Neural cell (in vitro differentiated cells): ENCODE measurements around the gene CWC27. TPM values are rescaled to one million over a fixed set of nuclear protein-coding genes. Genes with fewer than 3 reads are reported as not detected.
A peak's percentile ranks its signal among the peaks of the same experiment; 100 is the strongest.

ENCODE experiments used
- H2AFZ ChIP-seq: fragments of 200-600, 300-800 bp; sonication (generic), shearing (Covaris generic); 2 replicates; pipeline ENCODE4 v1.6.0; 2014; ENCODE audit warnings: low read depth, mild to moderate bottlenecking, antibody characterized with exemption, low read length, moderate library complexity
- H3F3A ChIP-seq: fragments of 200-600 bp; shearing (Covaris generic); 2 replicates; pipeline ENCODE4 v1.6.1; 2016; ENCODE audit warnings: mild to moderate bottlenecking, moderate library complexity, mixed read lengths, antibody characterized with exemption, low read length; ENCODE audit not compliant: insufficient read depth, poor library complexity, severe bottlenecking
- H3K27ac ChIP-seq: fragments of 200-600, 300-800 bp; sonication (generic), shearing (Covaris generic); 2 replicates; pipeline ENCODE4 v1.5.1; 2014; ENCODE audit warnings: mild to moderate bottlenecking, low read length, moderate library complexity
- H3K27me3 ChIP-seq: fragments of 300-800, 200-600 bp; sonication (generic), shearing (Covaris generic); 2 replicates; pipeline ENCODE4 v1.6.0; 2014; ENCODE audit warnings: mild to moderate bottlenecking, low read depth, low read length, moderate library complexity; ENCODE audit not compliant: insufficient read depth
- H3K36me3 ChIP-seq: fragments of 300-800, 200-600 bp; sonication (generic), shearing (Covaris generic); 2 replicates; pipeline ENCODE4 v1.5.1; 2014; ENCODE audit warnings: mild to moderate bottlenecking, antibody characterized with exemption, low read length, moderate library complexity; ENCODE audit not compliant: insufficient read depth
- H3K4me2 ChIP-seq: fragments of 300-800, 200-600 bp; sonication (generic), shearing (Covaris generic); 2 replicates; pipeline ENCODE4 v1.6.0; 2014; ENCODE audit warnings: mild to moderate bottlenecking, low read length
- H3K4me3 ChIP-seq: fragments of 300-800, 200-600 bp; sonication (generic), shearing (Covaris generic); 2 replicates; pipeline ENCODE4 v1.5.1; 2014; ENCODE audit warnings: mild to moderate bottlenecking, low read length, moderate library complexity
- H3K79me2 ChIP-seq: fragments of 200-600 bp; shearing (Covaris generic); replicated peaks from 2 replicates; pipeline ENCODE4 v1.6.0; 2014; ENCODE audit warnings: mild to moderate bottlenecking, low read length, moderate library complexity; ENCODE audit not compliant: insufficient read depth
- H3K9ac ChIP-seq: fragments of 300-800, 200-600 bp; sonication (generic), shearing (Covaris generic); 2 replicates; pipeline ENCODE4 v1.6.1; 2016; ENCODE audit warnings: mild to moderate bottlenecking, low read length, mixed read lengths
- H3K9me2 ChIP-seq: fragments of 200-600 bp; shearing (Covaris generic); 2 replicates; pipeline ENCODE4 v1.6.1; 2016; ENCODE audit warnings: mild to moderate bottlenecking, low read length, mixed read lengths; ENCODE audit not compliant: insufficient read depth
- H3K9me3 ChIP-seq: fragments of 200-600, 300-800 bp; sonication (generic), shearing (Covaris generic); 2 replicates; pipeline ENCODE4 v1.6.1; 2016; ENCODE audit warnings: mild to moderate bottlenecking, mixed run types, low read length, moderate library complexity, mixed read lengths
- H4K20me1 ChIP-seq: fragments of 200-600 bp; shearing (Covaris generic); 2 replicates; pipeline ENCODE4 v1.6.1; 2016; ENCODE audit warnings: mild to moderate bottlenecking, mixed run types; ENCODE audit not compliant: insufficient read depth
- EP300 ChIP-seq: fragments of 450-650 bp; conservative IDR thresholded peaks from 2 replicates; pipeline ENCODE4 v1.6.1; 2014; ENCODE audit warnings: antibody characterized with exemption, mild to moderate bottlenecking, moderate library complexity; ENCODE audit not compliant: poor library complexity, severe bottlenecking
- MXI1 ChIP-seq: fragments of 450-650 bp; conservative IDR thresholded peaks from 2 replicates; pipeline ENCODE4 v1.6.1; 2014; ENCODE audit warnings: antibody characterized with exemption, mild to moderate bottlenecking; ENCODE audit not compliant: poor library complexity, severe bottlenecking
- POLR2AphosphoS5 ChIP-seq: IDR thresholded peaks from 2 replicates; pipeline ENCODE4 v1.6.1; 2012
- RAD21 ChIP-seq: fragments of 450-650 bp; conservative IDR thresholded peaks from 2 replicates; pipeline ENCODE4 v1.6.1; 2014; ENCODE audit warnings: antibody characterized with exemption, mild to moderate bottlenecking, moderate library complexity
- TAF1 ChIP-seq: IDR thresholded peaks from 2 replicates; pipeline ENCODE4 v1.6.1; 2012; ENCODE audit warnings: low read depth
- polyA plus RNA-seq: library from polyadenylated mRNA; depleted of rRNA; stranded (reverse); fragments of >200 nt; gene quantifications from 2 replicates; pipeline ENCODE4 v1.2.3, GENCODE V29; 2014
- TF ChIP-seq, protein P1 (sequence below): IDR thresholded peaks from 2 replicates; pipeline ENCODE4 v1.6.1; 2012; ENCODE audit warnings: borderline replicate concordance

Gene CWC27
- polyA plus RNA-seq, 1 donor from 2014 or later: 26.2 TPM

DNA sequence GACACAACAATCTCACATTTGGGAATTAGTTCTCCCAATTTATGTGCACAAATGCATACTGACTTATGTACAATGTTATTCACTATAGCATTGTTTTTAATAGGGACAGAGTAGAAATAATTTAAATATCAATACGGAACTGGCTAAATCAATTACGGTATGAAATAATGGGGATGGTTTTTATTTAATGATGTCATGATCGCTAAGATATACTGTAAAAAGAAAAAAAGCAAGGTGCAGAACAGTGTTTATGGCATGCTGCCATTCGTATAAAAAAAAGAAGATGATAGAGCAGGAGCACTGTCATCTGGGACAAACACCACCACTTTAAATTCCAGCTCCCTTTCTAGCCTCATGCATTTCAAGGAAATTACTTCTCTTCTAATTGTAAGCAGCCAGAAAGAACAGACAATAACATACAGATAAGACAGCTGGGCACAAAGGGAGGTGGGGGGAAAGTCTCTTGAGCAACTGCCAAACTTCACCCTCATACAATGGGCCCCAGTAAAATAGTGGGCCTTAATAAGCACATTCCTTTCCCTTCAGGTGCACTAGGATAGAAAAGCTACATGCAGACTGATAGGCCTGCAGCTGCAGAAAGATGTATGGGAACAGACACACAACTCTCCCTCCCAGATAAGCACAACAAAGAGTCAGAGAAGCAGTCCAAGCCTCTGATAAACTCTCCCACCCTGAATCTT lies 8.6 kb upstream of the CWC27 start:
- Histone ChIP-seq H3K9ac (no peak overlapping the region), H3K27ac (peak overlapping the region; percentile 43), H3K27me3 (no peaks in the 10 kb centered on the region), H3K9me2 (no peaks in the 10 kb centered on the region), H3K79me2 (peaks cover 31% of the 10 kb centered on the region), H3K4me2 (no peak overlapping the region), H3K9me3 (no peaks in the 10 kb centered on the region), H3F3A (no peaks in the 10 kb centered on the region), H2AFZ (no peak overlapping the region), H4K20me1 (no peaks in the 10 kb centered on the region), H3K36me3 (no peaks in the 10 kb centered on the region), H3K4me3 (peak overlapping the region; percentile 44)
- no peak for TF ChIP-seq TAF1
- TF ChIP-seq EP300: peak; percentile 21

DNA sequence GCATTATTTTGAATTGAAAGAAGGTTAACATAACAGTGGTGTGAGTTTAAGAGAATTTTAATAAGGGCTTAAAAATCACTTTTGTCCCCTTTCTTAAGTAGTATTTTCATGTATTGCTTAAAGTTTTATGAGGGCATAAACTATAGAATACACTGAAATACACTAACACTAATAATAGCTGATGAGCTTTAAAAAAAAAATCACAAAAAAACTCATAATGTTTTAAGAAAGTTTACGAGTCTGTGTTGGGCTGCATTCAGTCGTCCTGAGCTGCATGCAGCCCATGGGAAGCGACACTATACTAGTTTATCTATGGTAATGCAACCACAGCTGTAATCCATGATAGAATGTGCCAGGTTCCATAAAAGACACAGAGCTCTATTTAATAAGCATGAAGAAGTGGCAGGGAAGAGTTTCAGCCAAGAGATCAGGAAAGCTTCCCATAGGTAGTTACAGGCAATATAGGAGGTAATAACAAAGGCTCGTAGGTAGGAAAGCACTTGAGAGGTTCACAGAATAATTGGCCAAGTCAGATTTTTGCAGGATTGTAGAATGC lies 4.7 kb upstream of the CWC27 start:
- Histone ChIP-seq H2AFZ (no peak overlapping the region), H3K9me2 (no peaks in the 10 kb centered on the region), H3K27me3 (no peaks in the 10 kb centered on the region), H3K27ac (no peak overlapping the region), H4K20me1 (no peaks in the 10 kb centered on the region), H3K4me3 (no peak overlapping the region), H3K9me3 (no peaks in the 10 kb centered on the region), H3K36me3 (no peaks in the 10 kb centered on the region), H3F3A (no peaks in the 10 kb centered on the region), H3K9ac (no peak overlapping the region), H3K79me2 (peaks cover 32% of the 10 kb centered on the region), H3K4me2 (no peak overlapping the region)
- no peak for TF ChIP-seq TAF1

DNA sequence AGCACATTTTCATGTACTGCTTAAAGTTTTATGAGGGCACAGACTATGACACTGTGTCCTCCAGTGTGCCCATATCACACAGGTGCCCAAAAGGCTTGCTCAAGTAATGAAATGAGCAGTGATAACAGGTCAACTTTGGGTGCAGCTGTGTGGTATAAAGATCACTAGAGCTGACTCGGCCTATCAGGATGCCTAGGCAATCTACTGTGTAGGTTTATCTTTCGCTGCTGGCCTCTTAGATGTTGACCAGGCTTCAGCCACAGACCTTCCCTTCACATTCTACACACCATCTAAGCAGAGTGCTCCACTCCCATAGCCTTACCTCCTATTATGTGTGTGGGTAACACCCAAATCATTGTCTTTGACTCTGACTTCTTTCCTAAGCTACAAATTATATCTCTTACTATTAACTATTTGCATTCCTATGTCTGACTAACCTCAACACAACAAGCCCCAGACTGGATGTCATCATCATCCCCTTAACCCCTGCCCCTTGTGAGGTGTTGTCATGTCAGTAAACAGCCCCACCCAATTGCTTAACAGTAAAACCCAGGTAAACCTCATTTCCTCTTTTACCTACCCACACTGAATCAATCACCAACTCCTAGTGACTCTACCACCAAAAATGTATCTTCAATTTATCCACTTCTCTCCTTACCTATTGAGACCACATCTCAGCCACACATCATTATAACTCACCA lies 2.8 kb upstream of the CWC27 start:
- TF ChIP-seq, protein P1, sequence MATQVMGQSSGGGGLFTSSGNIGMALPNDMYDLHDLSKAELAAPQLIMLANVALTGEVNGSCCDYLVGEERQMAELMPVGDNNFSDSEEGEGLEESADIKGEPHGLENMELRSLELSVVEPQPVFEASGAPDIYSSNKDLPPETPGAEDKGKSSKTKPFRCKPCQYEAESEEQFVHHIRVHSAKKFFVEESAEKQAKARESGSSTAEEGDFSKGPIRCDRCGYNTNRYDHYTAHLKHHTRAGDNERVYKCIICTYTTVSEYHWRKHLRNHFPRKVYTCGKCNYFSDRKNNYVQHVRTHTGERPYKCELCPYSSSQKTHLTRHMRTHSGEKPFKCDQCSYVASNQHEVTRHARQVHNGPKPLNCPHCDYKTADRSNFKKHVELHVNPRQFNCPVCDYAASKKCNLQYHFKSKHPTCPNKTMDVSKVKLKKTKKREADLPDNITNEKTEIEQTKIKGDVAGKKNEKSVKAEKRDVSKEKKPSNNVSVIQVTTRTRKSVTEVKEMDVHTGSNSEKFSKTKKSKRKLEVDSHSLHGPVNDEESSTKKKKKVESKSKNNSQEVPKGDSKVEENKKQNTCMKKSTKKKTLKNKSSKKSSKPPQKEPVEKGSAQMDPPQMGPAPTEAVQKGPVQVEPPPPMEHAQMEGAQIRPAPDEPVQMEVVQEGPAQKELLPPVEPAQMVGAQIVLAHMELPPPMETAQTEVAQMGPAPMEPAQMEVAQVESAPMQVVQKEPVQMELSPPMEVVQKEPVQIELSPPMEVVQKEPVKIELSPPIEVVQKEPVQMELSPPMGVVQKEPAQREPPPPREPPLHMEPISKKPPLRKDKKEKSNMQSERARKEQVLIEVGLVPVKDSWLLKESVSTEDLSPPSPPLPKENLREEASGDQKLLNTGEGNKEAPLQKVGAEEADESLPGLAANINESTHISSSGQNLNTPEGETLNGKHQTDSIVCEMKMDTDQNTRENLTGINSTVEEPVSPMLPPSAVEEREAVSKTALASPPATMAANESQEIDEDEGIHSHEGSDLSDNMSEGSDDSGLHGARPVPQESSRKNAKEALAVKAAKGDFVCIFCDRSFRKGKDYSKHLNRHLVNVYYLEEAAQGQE: no peak
- TF ChIP-seq TAF1 (no peak), RAD21 (no peak), MXI1 (no peak), POLR2AphosphoS5 (no peak)
- Histone ChIP-seq H3F3A (no peaks in the 10 kb centered on the region), H3K36me3 (no peaks in the 10 kb centered on the region), H3K9me3 (no peaks in the 10 kb centered on the region), H3K79me2 (peaks cover 48% of the 10 kb centered on the region), H3K9ac (no peak overlapping the region), H4K20me1 (no peaks in the 10 kb centered on the region), H3K4me3 (peak overlapping the region; percentile 5), H2AFZ (no peak overlapping the region), H3K27ac (no peak overlapping the region), H3K4me2 (no peak overlapping the region), H3K27me3 (no peaks in the 10 kb centered on the region), H3K9me2 (no peaks in the 10 kb centered on the region)
